Natural killer cell (primary cell): ENCODE data around the gene TRIP4. TPM values are rescaled to one million over a fixed set of nuclear protein-coding genes. Genes with fewer than 3 reads are reported as not detected.

Source experiments
- ATAC-seq, 3 donors: fragments of 150-1000 bp in 2 of 3; fragments of 200-7000 bp in 1 of 3; cut with Tn5 transposase; 1 replicate in 1 of 3; 2 replicates in 2 of 3; pipeline ENCODE4 v1.10.0; 2021; ENCODE audit warnings: mild to moderate bottlenecking in 2 of 3, moderate library complexity in 2 of 3
- DNase-seq, 2 donors: peaks; one replicate each; pipeline versions ENCODE4 v3.0.0 to v3.0.0-alpha.2; 2013 to 2021; ENCODE audit warnings: mixed read lengths in 1 of 2
- H3K27ac ChIP-seq: one replicate; pipeline ENCODE4 v1.5.1; 2013; ENCODE audit warnings: mild to moderate bottlenecking, low read length
- H3K27me3 ChIP-seq: one replicate; pipeline ENCODE4 v1.6.1; 2013; ENCODE audit warnings: low read length; ENCODE audit not compliant: control insufficient read depth, insufficient read depth
- H3K36me3 ChIP-seq: one replicate; pipeline ENCODE4 v1.6.1; 2013; ENCODE audit warnings: low read length; ENCODE audit not compliant: control insufficient read depth, insufficient read depth
- H3K4me1 ChIP-seq: one replicate; pipeline ENCODE4 v1.6.1; 2013; ENCODE audit warnings: low read length; ENCODE audit not compliant: control insufficient read depth, insufficient read depth
- H3K4me3 ChIP-seq: one replicate; pipeline ENCODE4 v1.5.1; 2013; ENCODE audit warnings: low read length
- H3K9me3 ChIP-seq: one replicate; pipeline ENCODE4 v1.6.1; 2013; ENCODE audit warnings: low read length; ENCODE audit not compliant: control insufficient read depth, insufficient read depth
- H3K27ac Mint-ChIP-seq, 2 donors: one replicate each; pipeline ENCODE4 v1.8.0; 2022; ENCODE audit warnings: mild to moderate bottlenecking in 2 of 2, mixed read lengths in 2 of 2, moderate library complexity in 1 of 2
- H3K27me3 Mint-ChIP-seq, 2 donors: one replicate each; pipeline ENCODE4 v1.8.0; 2022; ENCODE audit warnings: low read depth in 2 of 2, mixed read lengths in 2 of 2
- H3K36me3 Mint-ChIP-seq: one replicate; pipeline ENCODE4 v1.8.0; 2022; ENCODE audit warnings: mixed read lengths
- H3K4me1 Mint-ChIP-seq, 2 donors: one replicate each; pipeline ENCODE4 v1.8.0; 2022; ENCODE audit warnings: mixed read lengths in 2 of 2
- H3K4me3 Mint-ChIP-seq: one replicate; pipeline ENCODE4 v1.8.0; 2022; ENCODE audit warnings: mild to moderate bottlenecking, moderate library complexity, mixed read lengths
- H3K9me3 Mint-ChIP-seq, 2 donors: one replicate each; pipeline ENCODE4 v1.8.0; 2022; ENCODE audit warnings: mixed read lengths in 2 of 2
- WGBS: methylation state at CpG from one replicate; pipeline ENCODE4 v1.1.7; 2013; ENCODE audit warnings: missing lambda C conversion rate; ENCODE audit not compliant: insufficient coverage; 5-methylcytosine and 5-hydroxymethylcytosine counted together
- intact Hi-C: fragments of 100-400 bp; cut with micrococcal nuclease; formaldehyde crosslinking; loops from one replicate; pipeline ENCODE4 v1.14.2; 2022
- total RNA-seq, 4 donors: library from RNA; stranded (reverse); fragments of 120-200 nt in 1 of 4; gene quantifications; one replicate each; pipeline versions ENCODE4 v1.2.3 to v1.2.4, GENCODE V29; 2013 to 2022
- TF ChIP-seq, protein P1 (sequence below): fragments of 200-600 bp; IDR thresholded peaks from one replicate; pipeline ENCODE4 v1.8.0; 2022; ENCODE audit warnings: antibody characterized with exemption

The TRIP4 gene
- total RNA-seq, 3 donors from 2014 or later (not counting 1 experiment from before 2014, with no cell fraction given) = 32.9 to 37.1 (median 33.7) TPM

DNA sequence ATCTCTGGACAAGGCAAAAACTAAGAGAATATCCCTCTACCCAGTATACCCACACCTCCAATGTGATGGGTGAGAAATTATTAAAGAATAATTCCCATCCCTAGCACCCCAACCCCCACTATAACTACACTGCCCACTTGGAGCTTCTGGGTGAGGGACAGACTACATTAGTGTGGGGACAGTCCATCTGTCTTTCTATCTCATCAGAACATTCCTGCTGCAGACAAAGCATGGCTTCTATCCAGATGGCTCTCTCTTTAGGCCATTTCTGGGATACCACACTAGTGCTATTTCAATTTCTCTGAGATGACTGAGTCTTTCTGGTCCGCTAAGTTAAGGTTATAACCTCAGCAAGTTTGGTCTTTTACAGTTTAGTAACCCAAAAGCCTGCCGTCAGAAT is 38.3 kb upstream of the TRIP4 start:
- WGBS = 100% methylated on average over 2 of the region's 2 CpGs
- H3K27ac ChIP-seq = no peak overlapping the region
- no peaks in the 10 kb centered on the region for H3K4me1 ChIP-seq
- H3K36me3 Mint-ChIP-seq = no peaks in the 10 kb centered on the region
- no peaks in the 10 kb centered on the region for H3K9me3 Mint-ChIP-seq
- TF ChIP-seq, protein P1, sequence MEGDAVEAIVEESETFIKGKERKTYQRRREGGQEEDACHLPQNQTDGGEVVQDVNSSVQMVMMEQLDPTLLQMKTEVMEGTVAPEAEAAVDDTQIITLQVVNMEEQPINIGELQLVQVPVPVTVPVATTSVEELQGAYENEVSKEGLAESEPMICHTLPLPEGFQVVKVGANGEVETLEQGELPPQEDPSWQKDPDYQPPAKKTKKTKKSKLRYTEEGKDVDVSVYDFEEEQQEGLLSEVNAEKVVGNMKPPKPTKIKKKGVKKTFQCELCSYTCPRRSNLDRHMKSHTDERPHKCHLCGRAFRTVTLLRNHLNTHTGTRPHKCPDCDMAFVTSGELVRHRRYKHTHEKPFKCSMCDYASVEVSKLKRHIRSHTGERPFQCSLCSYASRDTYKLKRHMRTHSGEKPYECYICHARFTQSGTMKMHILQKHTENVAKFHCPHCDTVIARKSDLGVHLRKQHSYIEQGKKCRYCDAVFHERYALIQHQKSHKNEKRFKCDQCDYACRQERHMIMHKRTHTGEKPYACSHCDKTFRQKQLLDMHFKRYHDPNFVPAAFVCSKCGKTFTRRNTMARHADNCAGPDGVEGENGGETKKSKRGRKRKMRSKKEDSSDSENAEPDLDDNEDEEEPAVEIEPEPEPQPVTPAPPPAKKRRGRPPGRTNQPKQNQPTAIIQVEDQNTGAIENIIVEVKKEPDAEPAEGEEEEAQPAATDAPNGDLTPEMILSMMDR = no peak
- H3K36me3 ChIP-seq = peaks cover 2% of the 10 kb centered on the region
- no peak overlapping the region for H3K27ac Mint-ChIP-seq
- no peaks in the 10 kb centered on the region for H3K27me3 Mint-ChIP-seq
- no peak overlapping the region for H3K4me3 Mint-ChIP-seq
- H3K27me3 ChIP-seq = no peaks in the 10 kb centered on the region
- H3K9me3 ChIP-seq = no peaks in the 10 kb centered on the region
- H3K4me1 Mint-ChIP-seq = peaks cover 12 to 13% of the 10 kb centered on the region in 2 donors
- ATAC-seq (no peak), DNase-seq (no peak)
- no peak overlapping the region for H3K4me3 ChIP-seq
- intact Hi-C loops = no loop called here

DNA sequence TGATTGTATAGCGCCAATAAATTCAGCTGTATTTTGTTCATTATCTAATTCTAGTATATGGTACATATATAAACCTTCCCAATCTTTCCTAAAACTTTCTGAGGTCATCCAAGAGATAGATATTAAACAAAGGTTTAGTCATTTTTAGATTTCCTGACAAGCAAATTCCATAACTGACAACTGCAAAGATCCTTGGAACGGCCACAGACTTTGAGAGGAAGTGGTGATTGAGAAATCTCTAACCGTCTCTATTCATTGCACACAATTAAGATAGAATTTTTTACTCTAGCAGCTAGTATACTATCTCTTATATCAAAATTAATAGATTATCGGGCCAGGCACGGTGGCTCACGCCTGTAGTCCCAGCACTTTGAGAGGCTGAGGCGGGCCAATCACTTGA is 36.4 kb upstream of the TRIP4 start:
- H3K9me3 Mint-ChIP-seq = no peaks in the 10 kb centered on the region
- H3K36me3 Mint-ChIP-seq = no peaks in the 10 kb centered on the region
- no peak overlapping the region for H3K4me3 ChIP-seq
- H3K4me1 Mint-ChIP-seq = peaks cover 21 to 22% of the 10 kb centered on the region in 2 donors
- no peaks in the 10 kb centered on the region for H3K9me3 ChIP-seq
- WGBS = 90% methylated on average over 5 of the region's 7 CpGs
- TF ChIP-seq, protein P1 = no peak
- H3K27me3 Mint-ChIP-seq = no peaks in the 10 kb centered on the region
- no peak overlapping the region for H3K4me3 Mint-ChIP-seq
- peaks cover 8% of the 10 kb centered on the region for H3K4me1 ChIP-seq
- H3K27me3 ChIP-seq = no peaks in the 10 kb centered on the region
- H3K27ac Mint-ChIP-seq = no peak overlapping the region
- ATAC-seq (no peak), DNase-seq (no peak)
- H3K36me3 ChIP-seq = peaks cover 2% of the 10 kb centered on the region
- H3K27ac ChIP-seq = no peak overlapping the region
- intact Hi-C loops = no loop called here

DNA sequence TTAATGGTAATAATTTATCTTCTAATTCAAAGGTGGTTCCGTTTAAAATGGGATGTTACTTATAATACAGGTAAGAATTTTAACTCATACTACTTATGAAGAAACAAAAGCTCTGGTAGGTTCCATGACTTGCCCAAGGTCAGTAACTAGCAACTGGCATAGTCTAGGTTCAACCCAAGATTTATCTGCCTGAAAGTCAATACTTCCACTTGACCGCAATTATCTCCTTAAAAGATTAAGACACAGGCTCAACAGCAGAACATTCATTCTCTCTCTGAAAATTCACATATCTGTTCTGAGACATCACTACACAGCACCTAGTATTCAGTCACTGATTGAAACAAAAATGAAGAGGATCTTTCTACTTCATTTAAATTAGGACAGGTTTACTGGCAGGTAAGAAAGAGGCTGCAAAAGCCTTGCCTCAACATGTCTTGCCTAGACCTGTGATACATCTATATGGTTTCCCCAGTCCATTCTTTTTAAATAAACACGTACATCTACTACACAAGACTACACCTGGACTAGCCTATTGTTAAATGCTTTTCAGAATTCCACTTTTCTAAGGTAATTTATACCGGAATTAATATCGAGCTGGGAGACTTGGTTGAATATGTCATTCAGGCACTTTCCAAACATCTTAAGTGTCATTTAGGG is 32.8 kb upstream of the TRIP4 start:
- Histone ChIP-seq H3K27me3 (no peaks in the 10 kb centered on the region), H3K36me3 (no peaks in the 10 kb centered on the region), H3K27ac (peak overlapping the region; percentile 22), H3K4me3 (peak overlapping the region; percentile 84), H3K4me1 (peaks cover 8% of the 10 kb centered on the region), H3K9me3 (no peaks in the 10 kb centered on the region)
- no peaks in the 10 kb centered on the region for H3K36me3 Mint-ChIP-seq
- TF ChIP-seq, protein P1 = no peak
- intact Hi-C loops = no loop called here
- no peaks in the 10 kb centered on the region for H3K27me3 Mint-ChIP-seq
- H3K4me1 Mint-ChIP-seq = peaks cover 17 to 27% of the 10 kb centered on the region in 2 donors
- H3K4me3 Mint-ChIP-seq = peak overlapping the region; percentile 91
- 35% methylated on average over 4 of the region's 5 CpGs for WGBS
- H3K9me3 Mint-ChIP-seq = no peaks in the 10 kb centered on the region
- peak in 1 of 2 donors; percentile 10 for DNase-seq
- ATAC-seq = no peak
- peak overlapping the region; percentile 79 to 85 for H3K27ac Mint-ChIP-seq
